HG02943 (cell line): ENCODE measurements around the gene SHMT1.
A peak's percentile ranks its signal among the peaks of the same experiment; 100 is the strongest.

ENCODE experiments used
- ATAC-seq: cut with Tn5 transposase; IDR thresholded peaks from one replicate; pipeline ENCODE4 v1.9.1; 2021; ENCODE audit warnings: mild to moderate bottlenecking, low read depth, moderate library complexity; ENCODE audit not compliant: unreplicated experiment

Gene SHMT1

GRCh38 chr17:18328643-18329204 lies 34.6 kb downstream of the SHMT1 start:
- ATAC-seq: no peak

GRCh38 chr17:18327556-18327955 lies 35.8 kb downstream of the SHMT1 start:
- no peak for ATAC-seq

GRCh38 chr17:18327093-18327492 lies 36.3 kb downstream of the SHMT1 start:
- ATAC-seq: no peak

- no peak for ATAC-seq
These were observed 36.8 kb downstream of the SHMT1 start for GRCh38 chr17:18326572-18326971.

- ATAC-seq: no peak
These were observed 37.3 kb downstream of the SHMT1 start for GRCh38 chr17:18326039-18326438.

- ATAC-seq: no peak
These were observed 39.0 kb downstream of the SHMT1 start for GRCh38 chr17:18324140-18325050.

GRCh38 chr17:18323507-18324139 lies 39.7 kb downstream of the SHMT1 start:
- no peak for ATAC-seq

GRCh38 chr17:18323007-18323406 lies 40.3 kb downstream of the SHMT1 start:
- no peak for ATAC-seq

- no peak for ATAC-seq
These were observed 40.8 kb downstream of the SHMT1 start for GRCh38 chr17:18322522-18322921.

GRCh38 chr17:18321309-18321708 lies 42.0 kb downstream of the SHMT1 start:
- no peak for ATAC-seq

GRCh38 chr17:18320301-18320700 lies 43.0 kb downstream of the SHMT1 start:
- no peak for ATAC-seq

GRCh38 chr17:18319604-18320256 lies 43.6 kb downstream of the SHMT1 start:
- no peak for ATAC-seq

- ATAC-seq: no peak
These were observed 44.4 kb downstream of the SHMT1 start for GRCh38 chr17:18318771-18319450.

- ATAC-seq: no peak
These were observed 45.2 kb downstream of the SHMT1 start for GRCh38 chr17:18318117-18318516.

- ATAC-seq: no peak
These were observed 47.4 kb downstream of the SHMT1 start for GRCh38 chr17:18315961-18316360.

GRCh38 chr17:18315562-18315922 lies 47.8 kb downstream of the SHMT1 start:
- ATAC-seq: no peak

GRCh38 chr17:18314731-18315561 lies 48.4 kb downstream of the SHMT1 start, which contains the start of the genes SMCR8 and TOP3A:
Gene SMCR8, plus strand, starts transcription at chr17:18315293. Its CDS starts 497 bp downstream, at chr17:18315790.
Gene TOP3A, minus strand, starts transcription at chr17:18314994. Its CDS starts 216 bp downstream, at chr17:18314778.
- peak; percentile 84 for ATAC-seq

- peak; percentile 13 for ATAC-seq
These were observed 49.2 kb downstream of the SHMT1 start for GRCh38 chr17:18314059-18314730.

GRCh38 chr17:18309202-18309601 lies 54.1 kb downstream of the SHMT1 start:
- no peak for ATAC-seq
